ENCODE results near the gene ITGB3BP. TPM values are rescaled to one million over a fixed set of nuclear protein-coding genes. Genes with fewer than 3 reads are reported as not detected.

Gene ITGB3BP
- total and polyA plus RNA-seq, 4 donors: 5.7 to 15.2 (median 7.5) TPM

DNA sequence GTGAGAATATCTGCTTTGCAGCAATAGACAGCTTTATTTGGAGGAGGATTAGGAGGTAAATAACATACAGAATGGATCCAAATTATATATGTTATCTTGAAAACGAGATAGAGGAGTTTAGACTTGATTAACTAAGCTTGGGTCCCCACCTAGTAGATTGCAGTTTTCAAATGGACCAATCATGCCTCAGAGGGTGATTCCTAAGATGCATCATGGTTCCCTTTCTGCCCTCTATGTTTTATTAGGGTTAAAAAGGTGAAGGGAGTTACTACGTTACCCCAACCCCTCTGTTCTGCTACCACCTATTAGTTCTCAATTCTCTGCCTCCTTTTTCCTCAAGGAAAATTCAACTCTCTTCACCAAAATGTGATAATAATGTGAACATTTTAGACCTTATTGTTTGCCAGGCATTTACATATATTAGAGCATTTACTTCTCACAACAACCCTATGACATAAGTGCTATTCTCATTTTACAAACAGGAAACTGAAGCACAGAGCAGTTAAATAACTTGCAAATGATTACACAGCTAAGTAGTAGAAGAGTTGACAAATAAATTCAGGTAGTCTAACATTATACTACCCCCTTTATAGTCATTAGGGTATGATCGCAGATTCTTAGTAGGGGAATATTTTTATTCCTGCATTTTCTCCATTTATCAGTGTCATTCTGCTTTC, 46.8 kb upstream of the ITGB3BP start:
- Histone ChIP-seq H3K27ac (ENCODE audit: low read depth in 1 of 2, low read length in 2 of 2) (no peak overlapping the region), H3K9me3 (ENCODE audit: control insufficient read depth in 4 of 4, low read length in 3 of 4) (no peaks in the 10 kb centered on the region), H3K27me3 (ENCODE audit: control insufficient read depth in 4 of 4, insufficient read depth in 4 of 4, low read length in 3 of 4) (no peaks in the 10 kb centered on the region), H3K36me3 (ENCODE audit: control insufficient read depth in 4 of 4, insufficient read depth in 3 of 4, low read depth in 1 of 4, low read length in 3 of 4) (no peaks in the 10 kb centered on the region), H3K4me1 (ENCODE audit: control insufficient read depth in 4 of 4, insufficient read depth in 4 of 4, low read length in 3 of 4) (no peaks in the 10 kb centered on the region), H3K4me3 (ENCODE audit: low read depth in 1 of 3, low read length in 3 of 3) (no peak overlapping the region), H3K9ac (ENCODE audit: low read depth in 1 of 2, low read length in 2 of 2) (no peak overlapping the region)
- DNase-seq (ENCODE audit: low spot score): no peak
- WGBS: 81% methylated on average over 3 of the region's 3 CpGs
- TF ChIP-seq EGR1 (IDR thresholded peaks at IDR 0.05; ENCODE audit: low read depth in 2 of 2) (no peak), REST (IDR thresholded peaks at IDR 0.05) (no peak), JUND (IDR thresholded peaks at IDR 0.05) (no peak), ATF3 (IDR thresholded peaks at IDR 0.05) (no peak), TAF1 (conservative IDR thresholded peaks at IDR 0.05) (no peak), RXRA (IDR thresholded peaks at IDR 0.05) (no peak), HNF4A (conservative IDR thresholded peaks at IDR 0.05) (no peak), HNF4G (IDR thresholded peaks at IDR 0.05) (no peak), FOXA1 (IDR thresholded peaks at IDR 0.05) (no peak), FOXA2 (IDR thresholded peaks at IDR 0.05) (no peak), SP1 (IDR thresholded peaks at IDR 0.05) (no peak), GABPA (IDR thresholded peaks at IDR 0.05 in 1 of 2, conservative IDR thresholded peaks at IDR 0.05 in 1 of 2) (no peak), RAD21 (IDR thresholded peaks at IDR 0.05) (no peak), CTCF (IDR thresholded peaks at IDR 0.05; ENCODE audit: low read depth, low read length, missing input control) (no peak), NR2F2 (IDR thresholded peaks at IDR 0.05) (no peak), YY1 (IDR thresholded peaks at IDR 0.05) (no peak)
- TF ChIP-seq, protein P1, sequence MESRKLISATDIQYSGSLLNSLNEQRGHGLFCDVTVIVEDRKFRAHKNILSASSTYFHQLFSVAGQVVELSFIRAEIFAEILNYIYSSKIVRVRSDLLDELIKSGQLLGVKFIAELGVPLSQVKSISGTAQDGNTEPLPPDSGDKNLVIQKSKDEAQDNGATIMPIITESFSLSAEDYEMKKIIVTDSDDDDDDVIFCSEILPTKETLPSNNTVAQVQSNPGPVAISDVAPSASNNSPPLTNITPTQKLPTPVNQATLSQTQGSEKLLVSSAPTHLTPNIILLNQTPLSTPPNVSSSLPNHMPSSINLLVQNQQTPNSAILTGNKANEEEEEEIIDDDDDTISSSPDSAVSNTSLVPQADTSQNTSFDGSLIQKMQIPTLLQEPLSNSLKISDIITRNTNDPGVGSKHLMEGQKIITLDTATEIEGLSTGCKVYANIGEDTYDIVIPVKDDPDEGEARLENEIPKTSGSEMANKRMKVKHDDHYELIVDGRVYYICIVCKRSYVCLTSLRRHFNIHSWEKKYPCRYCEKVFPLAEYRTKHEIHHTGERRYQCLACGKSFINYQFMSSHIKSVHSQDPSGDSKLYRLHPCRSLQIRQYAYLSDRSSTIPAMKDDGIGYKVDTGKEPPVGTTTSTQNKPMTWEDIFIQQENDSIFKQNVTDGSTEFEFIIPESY (IDR thresholded peaks at IDR 0.05): no peak
- TF ChIP-seq, protein P2, sequence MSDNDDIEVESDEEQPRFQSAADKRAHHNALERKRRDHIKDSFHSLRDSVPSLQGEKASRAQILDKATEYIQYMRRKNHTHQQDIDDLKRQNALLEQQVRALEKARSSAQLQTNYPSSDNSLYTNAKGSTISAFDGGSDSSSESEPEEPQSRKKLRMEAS (IDR thresholded peaks at IDR 0.05): no peak

Measured in liver (tissue), 9 donors.